OCI-LY3 (cell line): ENCODE data around the gene NUP98.

Experiments
- CTCF ChIP-seq: fragments of 200-600, 300-600 bp; sonication (generic); IDR thresholded peaks from 2 replicates; pipeline ENCODE4 v1.5.1; 2014; ENCODE audit warnings: antibody characterized with exemption, low read length, low read depth
- EZH2phosphoT487 ChIP-seq: fragments of 200-600 bp; shearing (Covaris generic); IDR thresholded peaks from 2 replicates; pipeline ENCODE4 v1.6.1; 2018; ENCODE audit warnings: antibody characterized with exemption, mixed run types, low read depth

GRCh38 chr11:3722100-3722499, 75.3 kb downstream of the NUP98 start:
- TF ChIP-seq CTCF (no peak), EZH2phosphoT487 (no peak)
